Measurements from ENCODE around the gene OTX1.
"Not testable (repeated sequence)": the region's sequence is repeated elsewhere in the genome, so short reads cannot be mapped to it uniquely, and the experiment has no call there.

OTX1 gene

GRCh38 chr2:63060472-63060991, 9.9 kb downstream of the OTX1 start:
- Histone ChIP-seq H3K9me3 (ENCODE audit: control insufficient read depth, low read length) (no peaks in the 10 kb centered on the region), H3K4me3 (ENCODE audit: extremely low read depth, insufficient read depth, low read length, poor library complexity, severe bottlenecking) (no peak overlapping the region), H3K27ac (ENCODE audit: low read depth, low read length, severe bottlenecking) (no peak overlapping the region), H3K4me1 (ENCODE audit: control insufficient read depth, insufficient read depth, low read length, poor library complexity, severe bottlenecking) (peaks cover 18% of the 10 kb centered on the region), H3K36me3 (ENCODE audit: control insufficient read depth, insufficient read depth, low read length) (no peaks in the 10 kb centered on the region)
- no CpG with 5 or more reads among the region's 5 CpGs for WGBS, 2 experiments (ENCODE audit: insufficient coverage in 2 of 2)

GRCh38 chr2:63064197-63064596, 13.6 kb downstream of the OTX1 start:
- H3K4me3 ChIP-seq (ENCODE audit: extremely low read depth, insufficient read depth, low read length, poor library complexity, severe bottlenecking) = no peak overlapping the region
- 63 to 100% methylated on average over 1 of the region's 1 CpG for WGBS, 2 experiments (ENCODE audit: insufficient coverage in 2 of 2)
- H3K4me1 ChIP-seq (ENCODE audit: control insufficient read depth, insufficient read depth, low read length, poor library complexity, severe bottlenecking) = no peaks in the 10 kb centered on the region
- H3K27ac ChIP-seq (ENCODE audit: low read depth, low read length, severe bottlenecking) = no peak overlapping the region
- H3K36me3 ChIP-seq (ENCODE audit: control insufficient read depth, insufficient read depth, low read length) = no peaks in the 10 kb centered on the region
- H3K9me3 ChIP-seq (ENCODE audit: control insufficient read depth, low read length) = no peaks in the 10 kb centered on the region

DNA sequence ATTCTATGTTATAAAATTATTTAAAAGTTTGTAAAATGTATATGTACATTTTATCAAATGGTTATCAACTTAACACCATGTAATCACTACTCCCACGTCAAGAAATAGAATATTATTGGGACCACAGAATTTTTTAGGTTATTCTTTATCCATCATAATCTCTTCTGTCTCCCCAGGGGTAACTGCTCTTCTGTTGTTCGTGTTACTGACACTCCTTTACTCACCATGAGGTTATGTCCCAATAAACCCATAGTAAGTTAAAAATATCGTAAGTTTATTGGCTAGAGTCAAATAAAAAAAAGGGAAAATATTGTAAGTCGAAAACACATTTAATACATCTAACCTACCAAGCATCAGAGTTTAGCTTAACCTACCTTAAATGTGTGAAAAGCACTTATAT, 14.0 kb downstream of the OTX1 start:
- Histone ChIP-seq H3K4me3 (ENCODE audit: extremely low read depth, insufficient read depth, low read length, poor library complexity, severe bottlenecking) (no peak overlapping the region), H3K9me3 (ENCODE audit: control insufficient read depth, low read length) (no peaks in the 10 kb centered on the region), H3K36me3 (ENCODE audit: control insufficient read depth, insufficient read depth, low read length) (no peaks in the 10 kb centered on the region), H3K27ac (ENCODE audit: low read depth, low read length, severe bottlenecking) (no peak overlapping the region), H3K4me1 (ENCODE audit: control insufficient read depth, insufficient read depth, low read length, poor library complexity, severe bottlenecking) (no peaks in the 10 kb centered on the region)
- WGBS, 2 experiments (ENCODE audit: insufficient coverage in 2 of 2) = no CpG with 5 or more reads among the region's 4 CpGs

- no peaks in the 10 kb centered on the region for H3K9me3 ChIP-seq (ENCODE audit: control insufficient read depth, low read length)
- H3K4me3 ChIP-seq (ENCODE audit: extremely low read depth, insufficient read depth, low read length, poor library complexity, severe bottlenecking) = no peak overlapping the region
- no peaks in the 10 kb centered on the region for H3K36me3 ChIP-seq (ENCODE audit: control insufficient read depth, insufficient read depth, low read length)
- H3K4me1 ChIP-seq (ENCODE audit: control insufficient read depth, insufficient read depth, low read length, poor library complexity, severe bottlenecking) = no peaks in the 10 kb centered on the region
- WGBS, 2 experiments (ENCODE audit: insufficient coverage in 2 of 2) = 65 to 80% methylated on average over 3 of the region's 3 CpGs
- no peak overlapping the region for H3K27ac ChIP-seq (ENCODE audit: low read depth, low read length, severe bottlenecking)
Measured at GRCh38 chr2:63066265-63066664, 15.6 kb downstream of the OTX1 start.

DNA sequence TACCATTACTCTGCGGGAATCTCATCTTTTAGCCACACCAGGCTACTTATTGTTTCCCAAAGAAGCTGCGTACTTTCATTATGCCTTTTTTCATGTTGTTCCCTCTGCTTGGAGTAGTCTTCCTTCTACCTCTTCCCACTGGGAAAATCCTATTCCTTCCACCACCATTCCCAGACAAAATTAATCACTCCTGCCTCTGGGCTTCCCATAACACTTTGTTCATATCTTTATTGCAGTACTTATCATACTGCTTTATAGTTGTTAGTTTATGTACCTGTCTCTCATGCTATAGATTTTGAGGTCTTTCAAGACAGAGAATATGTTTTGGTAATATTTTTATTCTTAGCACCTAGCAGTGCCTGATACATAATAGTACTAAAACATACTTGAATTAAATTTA, 16.2 kb downstream of the OTX1 start:
- H3K36me3 ChIP-seq (ENCODE audit: control insufficient read depth, insufficient read depth, low read length) = no peaks in the 10 kb centered on the region
- WGBS, 2 experiments (ENCODE audit: insufficient coverage in 2 of 2) = 63 to 66% methylated on average over 2 of the region's 2 CpGs
- no peak overlapping the region for H3K27ac ChIP-seq (ENCODE audit: low read depth, low read length, severe bottlenecking)
- H3K4me3 ChIP-seq (ENCODE audit: extremely low read depth, insufficient read depth, low read length, poor library complexity, severe bottlenecking) = no peak overlapping the region
- no peaks in the 10 kb centered on the region for H3K9me3 ChIP-seq (ENCODE audit: control insufficient read depth, low read length)
- H3K4me1 ChIP-seq (ENCODE audit: control insufficient read depth, insufficient read depth, low read length, poor library complexity, severe bottlenecking) = no peaks in the 10 kb centered on the region

GRCh38 chr2:63071664-63072063, 21.0 kb downstream of the OTX1 start:
- no peaks in the 10 kb centered on the region for H3K9me3 ChIP-seq (ENCODE audit: control insufficient read depth, low read length)
- no peaks in the 10 kb centered on the region for H3K4me1 ChIP-seq (ENCODE audit: control insufficient read depth, insufficient read depth, low read length, poor library complexity, severe bottlenecking)
- H3K36me3 ChIP-seq (ENCODE audit: control insufficient read depth, insufficient read depth, low read length) = no peaks in the 10 kb centered on the region
- H3K4me3 ChIP-seq (ENCODE audit: extremely low read depth, insufficient read depth, low read length, poor library complexity, severe bottlenecking) = no peak overlapping the region
- no peak overlapping the region for H3K27ac ChIP-seq (ENCODE audit: low read depth, low read length, severe bottlenecking)
- WGBS, 2 experiments (ENCODE audit: insufficient coverage in 2 of 2) = 88 to 92% methylated on average over 2 of the region's 2 CpGs

DNA sequence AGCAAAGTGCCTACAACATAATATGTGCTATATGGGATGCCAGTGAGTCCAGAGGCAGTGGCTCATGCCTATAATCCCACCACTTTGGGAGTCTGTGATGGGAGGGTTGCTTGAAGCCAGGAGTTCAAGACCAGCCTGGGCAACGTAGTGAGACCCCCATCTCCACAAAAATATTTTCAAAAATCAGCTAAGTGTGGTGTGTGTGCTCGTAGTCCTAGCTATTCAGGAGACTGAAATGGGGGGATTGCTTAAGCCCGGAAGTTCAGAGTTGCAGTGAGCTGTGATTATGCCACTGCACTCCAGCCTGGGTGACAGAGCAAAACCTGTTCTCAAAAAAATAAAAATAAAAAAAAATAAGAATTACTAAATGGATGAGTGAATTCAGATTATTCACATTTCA, 23.4 kb downstream of the OTX1 start:
- H3K9me3 ChIP-seq (ENCODE audit: control insufficient read depth, low read length) = no peaks in the 10 kb centered on the region
- no peak overlapping the region for H3K4me3 ChIP-seq (ENCODE audit: extremely low read depth, insufficient read depth, low read length, poor library complexity, severe bottlenecking)
- WGBS, 2 experiments (ENCODE audit: insufficient coverage in 2 of 2) = 100% methylated on average over 1 of the region's 3 CpGs; no CpG with 5 or more reads in 1 of the 2 experiments
- no peak overlapping the region for H3K27ac ChIP-seq (ENCODE audit: low read depth, low read length, severe bottlenecking)
- no peaks in the 10 kb centered on the region for H3K4me1 ChIP-seq (ENCODE audit: control insufficient read depth, insufficient read depth, low read length, poor library complexity, severe bottlenecking)
- no peaks in the 10 kb centered on the region for H3K36me3 ChIP-seq (ENCODE audit: control insufficient read depth, insufficient read depth, low read length)

DNA sequence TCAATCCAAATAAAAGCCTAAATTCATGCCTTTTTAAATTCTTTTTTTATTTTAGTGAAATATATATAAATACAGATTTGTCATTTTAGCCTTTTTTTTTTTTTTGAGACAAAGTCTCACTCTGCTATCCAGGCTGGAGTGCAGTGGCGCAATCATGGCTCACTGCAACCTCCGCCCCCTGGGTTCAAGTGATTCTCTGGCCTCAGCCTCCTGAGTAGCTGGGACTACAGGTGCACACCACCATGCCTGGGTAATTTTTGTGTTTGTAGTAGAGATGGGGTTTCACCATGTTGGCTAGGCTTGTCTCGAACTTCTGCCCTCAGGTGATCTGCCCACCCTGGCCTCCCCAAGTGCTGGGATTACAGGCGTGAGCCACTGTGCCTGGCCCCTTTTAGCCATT, 23.8 kb downstream of the OTX1 start:
- not testable (repeated sequence) for H3K27ac ChIP-seq (ENCODE audit: low read depth, low read length, severe bottlenecking)

GRCh38 chr2:63078852-63079606, 28.4 kb downstream of the OTX1 start:
- no peaks in the 10 kb centered on the region for H3K9me3 ChIP-seq (ENCODE audit: control insufficient read depth, low read length)
- H3K36me3 ChIP-seq (ENCODE audit: control insufficient read depth, insufficient read depth, low read length) = no peaks in the 10 kb centered on the region
- H3K4me1 ChIP-seq (ENCODE audit: control insufficient read depth, insufficient read depth, low read length, poor library complexity, severe bottlenecking) = no peaks in the 10 kb centered on the region
- H3K4me3 ChIP-seq (ENCODE audit: extremely low read depth, insufficient read depth, low read length, poor library complexity, severe bottlenecking) = no peak overlapping the region
- WGBS, 2 experiments (ENCODE audit: insufficient coverage in 2 of 2) = 62 to 90% methylated on average over 1 to 2 of the region's 4 CpGs
- no peak overlapping the region for H3K27ac ChIP-seq (ENCODE audit: low read depth, low read length, severe bottlenecking)

More for the DNA sequence above, 23.8 kb downstream of the OTX1 start:
- H3K4me1 ChIP-seq (ENCODE audit: control insufficient read depth, insufficient read depth, low read length, poor library complexity, severe bottlenecking); H3K9me3 ChIP-seq (ENCODE audit: control insufficient read depth, low read length); H3K36me3 ChIP-seq (ENCODE audit: control insufficient read depth, insufficient read depth, low read length); H3K4me3 ChIP-seq (ENCODE audit: extremely low read depth, insufficient read depth, low read length, poor library complexity, severe bottlenecking): not testable (repeated sequence)
- 90% methylated on average over 2 of the region's 4 CpGs; no CpG with 5 or more reads in 1 of the 2 experiments for WGBS, 2 experiments (ENCODE audit: insufficient coverage in 2 of 2)

- no peak overlapping the region for H3K27ac ChIP-seq (ENCODE audit: low read depth, low read length, severe bottlenecking)
- H3K9me3 ChIP-seq (ENCODE audit: control insufficient read depth, low read length) = no peaks in the 10 kb centered on the region
- WGBS, 2 experiments (ENCODE audit: insufficient coverage in 2 of 2) = 67 to 86% methylated on average over 1 to 3 of the region's 4 CpGs
- no peak overlapping the region for H3K4me3 ChIP-seq (ENCODE audit: extremely low read depth, insufficient read depth, low read length, poor library complexity, severe bottlenecking)
- H3K36me3 ChIP-seq (ENCODE audit: control insufficient read depth, insufficient read depth, low read length) = no peaks in the 10 kb centered on the region
- H3K4me1 ChIP-seq (ENCODE audit: control insufficient read depth, insufficient read depth, low read length, poor library complexity, severe bottlenecking) = no peaks in the 10 kb centered on the region
Measured at GRCh38 chr2:63081404-63081803, 30.8 kb downstream of the OTX1 start.

- Histone ChIP-seq H3K36me3 (ENCODE audit: control insufficient read depth, insufficient read depth, low read length) (no peaks in the 10 kb centered on the region), H3K4me1 (ENCODE audit: control insufficient read depth, insufficient read depth, low read length, poor library complexity, severe bottlenecking) (no peaks in the 10 kb centered on the region), H3K27ac (ENCODE audit: low read depth, low read length, severe bottlenecking) (no peak overlapping the region), H3K9me3 (ENCODE audit: control insufficient read depth, low read length) (no peaks in the 10 kb centered on the region), H3K4me3 (ENCODE audit: extremely low read depth, insufficient read depth, low read length, poor library complexity, severe bottlenecking) (no peak overlapping the region)
- WGBS, 2 experiments (ENCODE audit: insufficient coverage in 2 of 2) = no CpG with 5 or more reads among the region's 1 CpG
Measured at GRCh38 chr2:63086687-63087086, 36.1 kb downstream of the OTX1 start.

All from mesodermal cell (in vitro differentiated cells).